H1 (cell line): Measurements from ENCODE around the gene OTOGL. TPM values are rescaled to one million over a fixed set of nuclear protein-coding genes. Genes with fewer than 3 reads are reported as not detected.

Experiments used
- CTCF ChIA-PET: fragments of 300-600 bp; sonication (Branson Sonifier 250); formaldehyde crosslinking; loops from one replicate; lab custom pipeline; 2021; ENCODE audit not compliant: partially characterized antibody; lab: Charles Lee
- POLR2A ChIA-PET: fragments of 300-600 bp; sonication (Branson Sonifier 250); formaldehyde crosslinking; loops from one replicate; lab custom pipeline; 2021; ENCODE audit warnings: inconsistent platforms; ENCODE audit not compliant: partially characterized antibody; lab: Charles Lee
- DNase-seq, 2 experiments: peaks; one replicate each; pipeline versions ENCODE4 v3.0.0 to v3.0.0-alpha.2; 2010 to 2022; ENCODE audit warnings: low spot score in 2 of 2, low read depth in 1 of 2, mixed read lengths in 1 of 2
- FAIRE-seq: peaks from 2 replicates; lab custom pipeline; 2011; peaks lifted over from hg19 to GRCh38; lab: Jason Lieb, UNC
- H2AFZ ChIP-seq: 2 replicates; pipeline ENCODE4 v1.8.1; 2012; ENCODE audit warnings: low read length, inconsistent platforms
- H2AK5ac ChIP-seq: 2 replicates; pipeline ENCODE4 v1.6.1; 2013; ENCODE audit warnings: low read depth, low read length
- H2BK120ac ChIP-seq: replicated peaks from 2 replicates; pipeline ENCODE3; 2013; ENCODE audit warnings: low read depth, low read length, inconsistent platforms
- H2BK12ac ChIP-seq: 2 replicates; pipeline ENCODE4 v1.6.1; 2013; ENCODE audit warnings: low read depth, low read length
- H2BK15ac ChIP-seq: 2 replicates; pipeline ENCODE4 v1.6.1; 2013; ENCODE audit warnings: low read length
- H2BK20ac ChIP-seq: 2 replicates; pipeline ENCODE4 v1.6.1; 2013; ENCODE audit warnings: low read length
- H2BK5ac ChIP-seq: 2 replicates; pipeline ENCODE4 v1.6.1; 2013; ENCODE audit warnings: low read depth, low read length
- H3K14ac ChIP-seq: 2 replicates; pipeline ENCODE4 v1.6.1; 2013; ENCODE audit warnings: inconsistent platforms; ENCODE audit not compliant: insufficient read length
- H3K18ac ChIP-seq: 2 replicates; pipeline ENCODE4 v1.6.1; 2013; ENCODE audit warnings: low read length; ENCODE audit errors: extremely low read depth
- H3K23ac ChIP-seq: 2 replicates; pipeline ENCODE4 v1.6.1; 2013; ENCODE audit warnings: inconsistent platforms; ENCODE audit not compliant: insufficient read length
- H3K23me2 ChIP-seq: 2 replicates; pipeline ENCODE4 v1.6.1; 2013; ENCODE audit warnings: low read depth, low read length
- H3K27ac ChIP-seq: 2 replicates; pipeline ENCODE4 v1.6.1; 2011; ENCODE audit warnings: low read depth, low read length, inconsistent platforms
- H3K27me3 ChIP-seq, 4 experiments: replicated peaks in 1 of 4; 1 replicate in 1 of 4; 2 replicates in 3 of 4; pipeline versions ENCODE4 v1.6.1 to v1.8.1; 2011 to 2013; ENCODE audit warnings: low read length in 3 of 4, mild to moderate bottlenecking in 3 of 4, inconsistent platforms in 2 of 4, mixed read lengths in 2 of 4, moderate library complexity in 1 of 4; ENCODE audit not compliant: control insufficient read depth in 3 of 4, insufficient read depth in 3 of 4; ENCODE audit errors: extremely low read depth in 1 of 4
- H3K36me3 ChIP-seq, 4 experiments: 2 replicates each; pipeline versions ENCODE4 v1.6.1 to v1.8.1; 2011 to 2013; ENCODE audit warnings: mild to moderate bottlenecking in 4 of 4, low read length in 3 of 4, moderate library complexity in 2 of 4, control low read depth in 1 of 4, inconsistent platforms in 1 of 4; ENCODE audit not compliant: insufficient read depth in 4 of 4, control insufficient read depth in 2 of 4
- H3K4ac ChIP-seq: replicated peaks from 2 replicates; pipeline ENCODE3; 2013; ENCODE audit warnings: low read length, low read depth, mixed read lengths, inconsistent platforms; ENCODE audit not compliant: insufficient read length
- H3K4me1 ChIP-seq, 4 experiments: replicated peaks in 1 of 4; 1 replicate in 1 of 4; 2 replicates in 3 of 4; pipeline versions ENCODE4 v1.6.1 to v1.8.1; 2011 to 2013; ENCODE audit warnings: low read length in 3 of 4, inconsistent platforms in 2 of 4, mixed read lengths in 1 of 4; ENCODE audit not compliant: insufficient read depth in 4 of 4, control insufficient read depth in 3 of 4
- H3K4me2 ChIP-seq, 2 experiments: 2 replicates each; pipeline versions ENCODE4 v1.6.1 to v1.8.1; 2011 to 2013; ENCODE audit warnings: low read depth in 2 of 2, low read length in 2 of 2, control low read depth in 1 of 2, inconsistent platforms in 1 of 2, mild to moderate bottlenecking in 1 of 2; ENCODE audit not compliant: insufficient read depth in 1 of 2
- H3K4me3 ChIP-seq, 4 experiments: fragments of 200-600, 300-600 bp in 1 of 4; sonication (generic), shearing (Covaris generic), sonication (Bioruptor Twin) in 1 of 4; 2 replicates each; pipeline versions ENCODE4 v1.5.1 to v1.8.1; 2011 to 2016; ENCODE audit warnings: low read length in 4 of 4, low read depth in 3 of 4, control low read depth in 2 of 4, inconsistent platforms in 2 of 4, mild to moderate bottlenecking in 2 of 4, mixed read lengths in 1 of 4, moderate library complexity in 1 of 4; ENCODE audit not compliant: insufficient read depth in 2 of 4; ENCODE audit errors: extremely low read depth in 1 of 4
- H3K56ac ChIP-seq: replicated peaks from 2 replicates; pipeline ENCODE3; 2013; ENCODE audit warnings: low read depth, mild to moderate bottlenecking, mixed read lengths, low read length, inconsistent platforms; ENCODE audit not compliant: insufficient read length
- H3K79me1 ChIP-seq: 2 replicates; pipeline ENCODE4 v1.6.1; 2013; ENCODE audit warnings: low read depth, low read length, control low read depth
- H3K79me2 ChIP-seq, 2 experiments: 2 replicates each; pipeline versions ENCODE4 v1.6.1 to v1.8.1; 2012 to 2013; ENCODE audit warnings: low read length in 2 of 2, mild to moderate bottlenecking in 2 of 2, inconsistent platforms in 1 of 2; ENCODE audit not compliant: insufficient read depth in 2 of 2, control insufficient read depth in 1 of 2
- H3K9ac ChIP-seq, 4 experiments: replicated peaks in 1 of 4; 1 replicate in 1 of 4; 2 replicates in 3 of 4; pipeline versions ENCODE4 v1.6.1 to v1.8.1; 2011 to 2013; ENCODE audit warnings: low read depth in 3 of 4, low read length in 3 of 4, control low read depth in 2 of 4, mild to moderate bottlenecking in 2 of 4, moderate library complexity in 2 of 4, inconsistent platforms in 1 of 4; ENCODE audit errors: extremely low read depth in 1 of 4
- H3K9me3 ChIP-seq, 2 experiments: 2 replicates each; pipeline versions ENCODE4 v1.6.1 to v1.8.1; 2012 to 2013; ENCODE audit warnings: mild to moderate bottlenecking in 2 of 2, moderate library complexity in 2 of 2, control low read depth in 1 of 2, inconsistent platforms in 1 of 2, low read depth in 1 of 2, low read length in 1 of 2, mixed read lengths in 1 of 2; ENCODE audit not compliant: insufficient read depth in 2 of 2
- H4K20me1 ChIP-seq, 2 experiments: replicated peaks in 1 of 2; 2 replicates each; pipeline versions ENCODE3 to v1.8.1; 2011 to 2013; ENCODE audit warnings: inconsistent platforms in 2 of 2, low read length in 2 of 2, mild to moderate bottlenecking in 1 of 2; ENCODE audit not compliant: insufficient read depth in 2 of 2, control insufficient read depth in 1 of 2
- H4K5ac ChIP-seq: 2 replicates; pipeline ENCODE4 v1.6.1; 2013; ENCODE audit warnings: low read length, low read depth, mixed read lengths, inconsistent platforms; ENCODE audit not compliant: insufficient read length
- H4K8ac ChIP-seq: 2 replicates; pipeline ENCODE4 v1.8.0; 2013; ENCODE audit warnings: mild to moderate bottlenecking, moderate library complexity, low read length, inconsistent platforms; ENCODE audit not compliant: insufficient read depth; ENCODE audit errors: extremely low read depth
- H4K91ac ChIP-seq: replicated peaks from 2 replicates; pipeline ENCODE3; 2013; ENCODE audit warnings: low read length, mixed read lengths, inconsistent platforms; ENCODE audit not compliant: insufficient read length
- ATF3 ChIP-seq: IDR thresholded peaks from 2 replicates; pipeline ENCODE4 v1.6.1; 2011; ENCODE audit warnings: low read depth, mild to moderate bottlenecking, low read length; ENCODE audit not compliant: insufficient read depth
- CBX5 ChIP-seq: fragments of 300-800, 300-1000 bp; sonication (generic); IDR thresholded peaks from 2 replicates; pipeline ENCODE4 v1.7.1; 2016; ENCODE audit warnings: antibody characterized with exemption, low read length, low read depth
- CREB1 ChIP-seq: IDR thresholded peaks from 2 replicates; pipeline ENCODE4 v1.6.1; 2012; ENCODE audit warnings: inconsistent platforms
- JUN ChIP-seq: IDR thresholded peaks from 2 replicates; pipeline ENCODE4 v1.6.1; 2011; ENCODE audit warnings: low read depth, mild to moderate bottlenecking, improper control_type of control experiment, low read length
- JUND ChIP-seq: IDR thresholded peaks from 2 replicates; pipeline ENCODE4 v1.6.1; 2011; ENCODE audit warnings: mild to moderate bottlenecking, improper control_type of control experiment, low read length
- KDM1A ChIP-seq: fragments of 200-600, 300-600 bp; sonication (generic); IDR thresholded peaks from 2 replicates; pipeline ENCODE4 v1.7.1; 2016; ENCODE audit warnings: mild to moderate bottlenecking, low read length, borderline replicate concordance
- PHF8 ChIP-seq: fragments of 200-600 bp; sonication (generic); conservative IDR thresholded peaks from 2 replicates; pipeline ENCODE4 v1.7.1; 2012; ENCODE audit warnings: low read depth, mild to moderate bottlenecking, inconsistent platforms, low read length, moderate library complexity
- POLR2A ChIP-seq, 2 experiments: IDR thresholded peaks; 1 replicate in 1 of 2; 2 replicates in 1 of 2; pipeline ENCODE4 v1.6.1; 2011; ENCODE audit warnings: low read depth in 2 of 2, low read length in 2 of 2, mild to moderate bottlenecking in 2 of 2; ENCODE audit errors: control extremely low read depth in 1 of 2
- POLR2AphosphoS5 ChIP-seq: IDR thresholded peaks from 2 replicates; pipeline ENCODE4 v1.6.1; 2011; ENCODE audit warnings: low read depth, low read length
- RXRA ChIP-seq: IDR thresholded peaks from 2 replicates; pipeline ENCODE4 v1.6.1; 2011; ENCODE audit warnings: low read depth, mild to moderate bottlenecking, low read length, moderate library complexity; ENCODE audit not compliant: insufficient read depth
- SAP30 ChIP-seq: fragments of 300-600 bp; sonication (generic); IDR thresholded peaks from 2 replicates; pipeline ENCODE4 v1.7.1; 2012; ENCODE audit warnings: low read length, moderate library complexity, mild to moderate bottlenecking, inconsistent platforms; ENCODE audit not compliant: insufficient read depth, insufficient replicate concordance
- SP2 ChIP-seq: IDR thresholded peaks from 2 replicates; pipeline ENCODE4 v1.6.1; 2012; ENCODE audit warnings: mild to moderate bottlenecking, low read length, inconsistent platforms
- TBP ChIP-seq: IDR thresholded peaks from 2 replicates; pipeline ENCODE4 v1.6.1; 2011; ENCODE audit warnings: low read depth, low read length, improper control_type of control experiment
- ZNF274 ChIP-seq: IDR thresholded peaks from 2 replicates; pipeline ENCODE4 v1.7.0; 2012; ENCODE audit warnings: low read length, borderline replicate concordance; ENCODE audit errors: extremely low read depth
- WGBS, 2 experiments: shearing (Covaris generic) in 1 of 2; methylation state at CpG; one replicate each; pipeline versions ENCODE4 v1.1.6 to v1.1.7; 2013 to 2015; ENCODE audit warnings: low lambda C conversion rate in 2 of 2, mixed read lengths in 2 of 2, inconsistent platforms in 1 of 2, low coverage in 1 of 2, missing lambda C conversion rate in 1 of 2; ENCODE audit not compliant: insufficient replicate concordance in 2 of 2, insufficient coverage in 1 of 2, insufficient read length in 1 of 2; ENCODE audit errors: extremely low coverage in 1 of 2, missing lambda C conversion rate in 1 of 2; 5-methylcytosine and 5-hydroxymethylcytosine counted together
- polyA plus RNA-seq, 7 experiments: library from polyadenylated mRNA; depleted of rRNA in 3 of 7; stranded (reverse) in 5 of 7; unstranded in 2 of 7; fragments of >200 nt in 5 of 7; fragments of 200-250 nt in 2 of 7; gene quantifications; 1 replicate in 5 of 7; 2 replicates in 1 of 7; 4 replicates in 1 of 7; pipeline versions ENCODE4 v1.2.1 to v1.2.3, GENCODE V29; 2011 to 2013; ENCODE audit warnings: missing spikeins in 2 of 7, mixed read lengths in 2 of 7
- total RNA-seq: library from RNA; stranded (reverse); fragmentation: NEBNext Ultra II Directional; extraction: Animal tissue kit (Norgen Biotek cat#: 25700); gene quantifications from 2 replicates; pipeline ENCODE4 v1.2.1, GENCODE V29; 2021

Gene OTOGL
- total and polyA plus RNA-seq, 2 of the 8 experiments (the other 6 are each of a cell fraction or from before 2014, with no cell fraction given), result 0.12 to 0.17 TPM

GRCh38 chr12:80187660-80188090 lies 88.3 kb downstream of the OTOGL start:
- no peak overlapping the region; the same call in 1 of the 2 replicates for H2BK5ac ChIP-seq
- no peak for DNase-seq
- no peaks in the 10 kb centered on the region for H3K79me2 ChIP-seq
- no peak overlapping the region for H3K4me2 ChIP-seq
- H3K9me3 ChIP-seq, result no peaks in the 10 kb centered on the region
- no peak overlapping the region for H3K4ac ChIP-seq
- H4K8ac ChIP-seq, result no peak overlapping the region
- CTCF ChIA-PET, result interaction anchor here (0.8 to 2.5 kb wide), 16 partner anchors 8 to 674 kb away, joined by 3 to 11 read pairs (median 4); no protein-coding TSS in a partner anchor
- H3K27me3 ChIP-seq, result no peaks in the 10 kb centered on the region; a peak in 1 of 7 replicates
- H2AFZ ChIP-seq, result no peak overlapping the region
- no peak overlapping the region for H4K5ac ChIP-seq
- H4K91ac ChIP-seq, result no peak overlapping the region
- H3K23ac ChIP-seq, result no peak overlapping the region
- peak overlapping the region; percentile 52; the same call in 1 of the 2 replicates for H2BK20ac ChIP-seq
- H3K9ac ChIP-seq, result no peak overlapping the region
- whole genome bisulfite sequencing, 2 experiments, result 94% methylated on average over 2 of the region's 2 CpGs; no CpG with 5 or more reads in 1 of the 2 experiments
- no peak overlapping the region for H2BK120ac ChIP-seq
- H3K27ac ChIP-seq, result no peak overlapping the region
- H3K4me1 ChIP-seq, result 0 out of 7 replicates have a peak, but pooled peaks cover 0 to 2% (median 0%) of the 10 kb centered on the region in 4 experiments
- H3K23me2 ChIP-seq, result no peaks in the 10 kb centered on the region
- no peaks in the 10 kb centered on the region for H4K20me1 ChIP-seq
- H2AK5ac ChIP-seq, result peak overlapping the region; percentile 88; the same call in 1 of the 2 replicates
- peak overlapping the region; percentile 41; the same call in 1 of the 2 replicates for H3K18ac ChIP-seq
- H3K79me1 ChIP-seq, result no peaks in the 10 kb centered on the region
- H2BK15ac ChIP-seq, result 0 out of 2 replicates have a peak overlapping the region, but pooled peaks have one; percentile 49
- no peak overlapping the region for H3K14ac ChIP-seq
- H2BK12ac ChIP-seq, result peak overlapping the region; percentile 82; the same call in 1 of the 2 replicates
- no peak overlapping the region for H3K56ac ChIP-seq
- no peak for FAIRE-seq
- no peak overlapping the region for H3K4me3 ChIP-seq
- POLR2A ChIA-PET, result no interaction called here
- H3K36me3 ChIP-seq, result no peaks in the 10 kb centered on the region
- TF ChIP-seq TBP, result no peak
- TF ChIP-seq SAP30, result no peak
- no peak for TF ChIP-seq JUN
- no peak for TF ChIP-seq CBX5
- no peak for TF ChIP-seq ZNF274
- TF ChIP-seq CREB1, result no peak
- TF ChIP-seq RXRA, result no peak
- no peak for TF ChIP-seq SP2
- no peak for TF ChIP-seq JUND
- TF ChIP-seq ATF3, result no peak
- TF ChIP-seq POLR2A (IDR thresholded peaks at IDR 0.05; ENCODE audit: control extremely low read depth in 1 of 2, low read depth in 2 of 2, low read length in 2 of 2), result no peak
- no peak for TF ChIP-seq PHF8
- TF ChIP-seq POLR2AphosphoS5, result no peak
- no peak for TF ChIP-seq KDM1A
